Ovary (tissue), 9 donors: Measurements from ENCODE around the gene TMEM33. TPM values are rescaled to one million over a fixed set of nuclear protein-coding genes. Genes with fewer than 3 reads are reported as not detected.
"Not testable (repeated sequence)": the region's sequence is repeated elsewhere in the genome, so short reads cannot be mapped to it uniquely, and the experiment has no call there.

Experiments used
- DNase-seq, 5 donors: peaks; one replicate each; pipeline ENCODE4 v3.0.0-alpha.2; 2019 to 2020
- H3K27ac ChIP-seq, 2 donors: fragments of 200-600 bp; one replicate each; pipeline versions ENCODE4 v1.5.1 to v1.8.0; 2019 to 2022
- H3K27me3 ChIP-seq: fragments of 200-600 bp; one replicate; pipeline ENCODE4 v1.8.0; 2022
- H3K36me3 ChIP-seq: fragments of 200-600 bp; sonication (generic); one replicate; pipeline ENCODE4 v1.5.1; 2019
- H3K4me1 ChIP-seq: one replicate; pipeline ENCODE4 v1.8.1; 2013; ENCODE audit warnings: mild to moderate bottlenecking, moderate library complexity; ENCODE audit not compliant: insufficient read depth
- H3K4me3 ChIP-seq: fragments of 200-600 bp; sonication (generic); one replicate; pipeline ENCODE4 v1.5.1; 2017
- H3K9me3 ChIP-seq, 2 donors: fragments of 200-600 bp in 1 of 2; sonication (generic) in 1 of 2; one replicate each; pipeline versions ENCODE4 v1.5.1 to v1.8.1; 2013 to 2019; ENCODE audit warnings: mild to moderate bottlenecking in 1 of 2, moderate library complexity in 1 of 2
- CTCF ChIP-seq, 3 donors: fragments of 450-650 bp in 2 of 3; fragments of 200-600 bp in 1 of 3; IDR thresholded peaks; one replicate each; pipeline versions ENCODE4 v1.5.1 to v1.8.0; 2016 to 2022; ENCODE audit warnings: antibody characterized with exemption in 3 of 3, mild to moderate bottlenecking in 1 of 3
- EP300 ChIP-seq: sonication (generic); formaldehyde crosslinking; IDR thresholded peaks from one replicate; pipeline ENCODE4 v1.6.1; 2017; ENCODE audit warnings: antibody characterized with exemption
- POLR2A ChIP-seq: fragments of 450-650 bp; IDR thresholded peaks from one replicate; pipeline ENCODE4 v1.6.1; 2017; ENCODE audit warnings: antibody characterized with exemption, mild to moderate bottlenecking, moderate library complexity
- WGBS, 3 donors: extraction: QIAGEN DNeasy Blood & Tissue Kit in 1 of 3; methylation state at CpG; one replicate each; pipeline versions ENCODE4 v1.1.5 to v1.1.7; 2013 to 2017; 5-methylcytosine and 5-hydroxymethylcytosine counted together
- intact Hi-C, 4 donors: fragments of 100-400 bp; cut with DNase I; formaldehyde crosslinking; loops; one replicate each; pipeline versions ENCODE4 v1.11.0 to v1.15.1; 2022 to 2023
- polyA plus RNA-seq, 2 donors: library from polyadenylated mRNA; stranded (reverse); fragments of 200-250 nt in 1 of 2; fragments of 350-450 nt in 1 of 2; fragmentation: Illumina TruSeq in 1 of 2; extraction: RNeasy Lipid Tissue Mini Kit (QIAGEN cat#74804) in 1 of 2; gene quantifications; one replicate each; pipeline ENCODE4 v1.2.3, GENCODE V29; 2013 to 2014
- total RNA-seq, 7 donors: library from RNA; depleted of rRNA in 2 of 7; stranded (reverse); fragments of >200 nt in 2 of 7; fragmentation: NEBNext Ultra II Directional in 3 of 7; extraction: Animal tissue kit (Norgen Biotek cat#: 25700) in 3 of 7; gene quantifications; one replicate each; pipeline versions ENCODE4 v1.1.0 to v1.2.4, GENCODE V29; 2016 to 2023
- donor health status: DM: no; HTN: no; CAD: no; lungs with moderate emphysema.
- donor health status: DM: no; HTN: no; CAD: no.
- donor health status: Bipolar disorder and iron deficiency.
- donor health status: DM: yes; HTN: yes; CAD: no.
- donor health status: DM: no; HTN: no; CAD: no.
- donor health status: DM: yes; HTN: yes; CAD: no.

Gene TMEM33
- total and polyA plus RNA-seq, 9 donors: 8.8 to 50.9 (median 33.5) TPM

GRCh38 chr4:41918278-41918677 lies 17.0 kb upstream of the TMEM33 start:
- WGBS, 3 donors: 61 to 63% (median 62%) methylated on average over 2 of the region's 2 CpGs
- no peak for DNase-seq
- no peaks in the 10 kb centered on the region for H3K27me3 ChIP-seq
- no peaks in the 10 kb centered on the region for H3K4me1 ChIP-seq
- no peak overlapping the region for H3K4me3 ChIP-seq
- H3K27ac ChIP-seq: no peak overlapping the region
- intact Hi-C loops: no loop called here
- H3K9me3 ChIP-seq: no peaks in the 10 kb centered on the region
- TF ChIP-seq CTCF (IDR thresholded peaks at IDR 0.05): no peak
- no peak for TF ChIP-seq POLR2A
- TF ChIP-seq EP300: no peak
- no peaks in the 10 kb centered on the region for H3K36me3 ChIP-seq

- H3K9me3 ChIP-seq, H3K36me3 ChIP-seq, H3K4me1 ChIP-seq, intact Hi-C loops, H3K4me3 ChIP-seq, H3K27me3 ChIP-seq, DNase-seq, H3K27ac ChIP-seq: not testable (repeated sequence)
- WGBS, 3 donors: 81 to 95% (median 88%) methylated on average over 2 of the region's 2 CpGs
Measured at GRCh38 chr4:41920416-41920815, 14.8 kb upstream of the TMEM33 start.

GRCh38 chr4:41921476-41921875 lies 13.8 kb upstream of the TMEM33 start:
- Histone ChIP-seq H3K4me3 (no peak overlapping the region), H3K9me3 (no peaks in the 10 kb centered on the region), H3K27me3 (no peaks in the 10 kb centered on the region), H3K27ac (no peak overlapping the region), H3K36me3 (no peaks in the 10 kb centered on the region), H3K4me1 (no peaks in the 10 kb centered on the region)
- intact Hi-C loops: no loop called here
- 67 to 77% (median 77%) methylated on average over 4 of the region's 4 CpGs for WGBS, 3 donors
- no peak for DNase-seq
- TF ChIP-seq POLR2A (no peak), EP300 (no peak), CTCF (IDR thresholded peaks at IDR 0.05) (no peak)

GRCh38 chr4:41927796-41928499 lies 7.3 kb upstream of the TMEM33 start:
- no peaks in the 10 kb centered on the region for H3K36me3 ChIP-seq
- TF ChIP-seq EP300 (no peak), CTCF (IDR thresholded peaks at IDR 0.05) (no peak), POLR2A (no peak)
- H3K4me3 ChIP-seq: no peak overlapping the region
- H3K9me3 ChIP-seq: no peaks in the 10 kb centered on the region
- intact Hi-C loops: no loop called here
- no peaks in the 10 kb centered on the region for H3K27me3 ChIP-seq
- no peak overlapping the region for H3K27ac ChIP-seq
- WGBS, 3 donors: 82 to 91% (median 86%) methylated on average over 4 of the region's 4 CpGs
- DNase-seq: no peak
- no peaks in the 10 kb centered on the region for H3K4me1 ChIP-seq

- Histone ChIP-seq H3K4me3 (no peak overlapping the region), H3K4me1 (no peaks in the 10 kb centered on the region), H3K27ac (no peak overlapping the region), H3K9me3 (no peaks in the 10 kb centered on the region), H3K36me3 (no peaks in the 10 kb centered on the region), H3K27me3 (no peaks in the 10 kb centered on the region)
- WGBS, 3 donors: 72 to 83% (median 76%) methylated on average over 7 of the region's 7 CpGs
- TF ChIP-seq EP300: no peak
- TF ChIP-seq CTCF (IDR thresholded peaks at IDR 0.05): no peak
- TF ChIP-seq POLR2A: no peak
- intact Hi-C loops: no loop called here
- DNase-seq: no peak
Measured at GRCh38 chr4:41930139-41930831, 4.9 kb upstream of the TMEM33 start.
